CD4-positive, alpha-beta T cell (primary cell): ENCODE results near the gene RNF220. TPM values are rescaled to one million over a fixed set of nuclear protein-coding genes. Genes with fewer than 3 reads are reported as not detected.

Experiments
- ATAC-seq: fragments of 200-7000 bp; cut with Tn5 transposase; one replicate; pipeline ENCODE4 v1.10.0; 2022; ENCODE audit warnings: mild to moderate bottlenecking; ENCODE audit not compliant: poor library complexity
- CTCF ChIA-PET: fragments of 350-600 bp; sonication (Branson Sonifier 250); formaldehyde crosslinking; loops from one replicate; lab custom pipeline; 2021; ENCODE audit warnings: antibody characterized with exemption, inconsistent platforms; lab: Charles Lee
- POLR2A ChIA-PET: fragments of 350-600 bp; sonication (Branson Sonifier 250); formaldehyde crosslinking; loops from one replicate; lab custom pipeline; 2021; ENCODE audit warnings: antibody characterized with exemption, inconsistent platforms; lab: Charles Lee
- DNase-seq, 14 experiments: peaks; one replicate each; pipeline ENCODE4 v3.0.0-alpha.2; 2013 to 2020; ENCODE audit warnings: mixed read lengths in 2 of 14
- H3K27ac ChIP-seq, 2 donors: one replicate each; pipeline versions ENCODE4 v1.5.1 to v1.7.0; 2013; ENCODE audit warnings: low read length in 2 of 2, low read depth in 1 of 2, mild to moderate bottlenecking in 1 of 2
- H3K27me3 ChIP-seq, 2 experiments: 1 replicate in 1 of 2; 2 replicates in 1 of 2; pipeline versions ENCODE4 v1.6.1 to v1.7.0; 2013; ENCODE audit warnings: low read length in 2 of 2, control low read depth in 1 of 2, mild to moderate bottlenecking in 1 of 2, moderate library complexity in 1 of 2; ENCODE audit not compliant: insufficient read depth in 2 of 2, control insufficient read depth in 1 of 2
- H3K36me3 ChIP-seq: one replicate; pipeline ENCODE4 v1.6.1; 2013; ENCODE audit warnings: low read length, control low read depth; ENCODE audit not compliant: insufficient read depth
- H3K4me1 ChIP-seq: one replicate; pipeline ENCODE4 v1.6.1; 2013; ENCODE audit warnings: low read length, control low read depth; ENCODE audit not compliant: insufficient read depth
- H3K4me3 ChIP-seq: one replicate; pipeline ENCODE4 v1.5.1; 2013; ENCODE audit warnings: mild to moderate bottlenecking, low read length, moderate library complexity
- H3K9me3 ChIP-seq, 2 experiments: 1 replicate in 1 of 2; 2 replicates in 1 of 2; pipeline versions ENCODE4 v1.6.1 to v1.7.0; 2013; ENCODE audit warnings: low read length in 2 of 2, mild to moderate bottlenecking in 2 of 2, control low read depth in 1 of 2, moderate library complexity in 1 of 2; ENCODE audit not compliant: control insufficient read depth in 1 of 2, insufficient read depth in 1 of 2
- H3K27ac Mint-ChIP-seq: one replicate; pipeline ENCODE4 v1.8.0; 2020; ENCODE audit warnings: mixed read lengths
- H3K27me3 Mint-ChIP-seq: one replicate; pipeline ENCODE4 v1.8.0; 2021; ENCODE audit warnings: mixed read lengths
- H3K36me3 Mint-ChIP-seq: one replicate; pipeline ENCODE4 v1.8.0; 2021; ENCODE audit warnings: low read depth, mixed read lengths
- H3K4me1 Mint-ChIP-seq: one replicate; pipeline ENCODE4 v1.8.0; 2021; ENCODE audit warnings: low read depth, mixed read lengths
- H3K4me3 Mint-ChIP-seq: one replicate; pipeline ENCODE4 v1.8.0; 2020; ENCODE audit warnings: mild to moderate bottlenecking, mixed read lengths
- H3K9me3 Mint-ChIP-seq: one replicate; pipeline ENCODE4 v1.8.0; 2020; ENCODE audit warnings: mixed read lengths
- CTCF ChIP-seq: fragments of 200-600 bp; IDR thresholded peaks from one replicate; pipeline ENCODE4 v1.8.0; 2022; ENCODE audit warnings: antibody characterized with exemption, mild to moderate bottlenecking
- intact Hi-C, 2 experiments: fragments of 100-400 bp; cut with DNase I in 1 of 2; cut with micrococcal nuclease in 1 of 2; formaldehyde crosslinking; loops; one replicate each; pipeline versions ENCODE4 v1.15.1 to v1.9.0; 2023 to 2025; cut with DNase I, micrococcal nuclease
- total RNA-seq, 174 experiments: library from RNA in 2 of 174; stranded (reverse) in 2 of 174; gene quantifications; one replicate each; pipeline ENCODE4 v1.2.3 and lab custom pipeline; 2021 to 2026

Gene RNF220
- total RNA-seq, 2 experiments from 2014 or later: 76.0 to 77.9 TPM

GRCh38 chr1:44543786-44544185, 138.7 kb downstream of the RNF220 start:
- Mint-ChIP-seq H3K4me1 (no peaks in the 10 kb centered on the region), H3K4me3 (no peak overlapping the region), H3K9me3 (no peaks in the 10 kb centered on the region), H3K27me3 (peaks cover 25% of the 10 kb centered on the region), H3K36me3 (no peaks in the 10 kb centered on the region), H3K27ac (no peak overlapping the region)
- no peaks in the 10 kb centered on the region for H3K9me3 ChIP-seq
- no peaks in the 10 kb centered on the region for H3K36me3 ChIP-seq
- no peak overlapping the region for H3K4me3 ChIP-seq
- DNase-seq (no peak), ATAC-seq (no peak)
- ChIA-PET POLR2A (no interaction called here), CTCF (no interaction called here)
- H3K4me1 ChIP-seq: no peaks in the 10 kb centered on the region
- no peak overlapping the region for H3K27ac ChIP-seq
- peaks cover 6 to 14% of the 10 kb centered on the region in 2 experiments for H3K27me3 ChIP-seq
- intact Hi-C loops: no loop called here
- TF ChIP-seq CTCF: no peak

DNA sequence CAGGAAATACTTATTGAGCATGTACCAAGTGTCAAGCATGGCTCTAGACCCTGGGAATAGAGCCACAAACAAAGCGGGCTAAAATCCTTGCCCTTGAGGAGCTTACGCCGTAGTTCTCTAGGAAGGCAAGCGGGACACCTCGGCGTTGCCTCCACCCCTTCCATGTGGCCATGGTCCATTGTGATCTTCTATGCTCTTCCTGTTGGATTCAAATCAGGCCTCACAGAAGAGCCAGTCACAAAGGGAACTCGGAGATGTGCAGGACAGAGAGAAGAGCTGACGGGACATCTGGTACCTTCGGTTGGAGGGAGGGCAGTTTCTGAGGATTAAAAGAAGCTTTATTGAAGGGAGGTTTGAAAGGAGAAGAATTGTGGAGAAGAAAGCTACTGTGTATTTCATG, 139.9 kb downstream of the RNF220 start:
- ATAC-seq: no peak
- no peak for TF ChIP-seq CTCF

DNA sequence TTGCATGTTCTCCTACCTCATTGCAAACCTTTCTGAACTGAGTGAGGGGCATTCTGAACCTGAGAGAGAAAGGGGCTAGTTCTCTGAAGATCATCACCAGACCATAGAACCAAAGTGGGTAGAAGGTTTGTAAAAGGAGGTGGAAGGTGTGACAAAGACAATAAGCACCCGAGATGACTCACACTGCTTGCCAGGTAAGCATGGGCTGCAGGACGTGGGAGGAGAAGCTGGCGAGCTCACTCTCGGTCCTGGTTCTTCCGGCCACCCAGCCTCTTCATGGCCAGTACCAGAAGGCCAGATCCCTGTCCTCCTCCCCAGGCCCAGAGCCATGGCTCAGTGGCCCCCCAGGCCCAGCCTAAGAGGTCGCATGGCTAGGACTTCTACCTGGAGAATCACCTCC, 140.9 kb downstream of the RNF220 start:
- H3K27ac Mint-ChIP-seq: no peak overlapping the region
- no peaks in the 10 kb centered on the region for H3K9me3 ChIP-seq
- peaks cover 2 to 14% of the 10 kb centered on the region in 2 experiments for H3K27me3 ChIP-seq
- no peak overlapping the region for H3K27ac ChIP-seq
- H3K27me3 Mint-ChIP-seq: peaks cover 14% of the 10 kb centered on the region
- no peak overlapping the region for H3K4me3 Mint-ChIP-seq
- H3K4me3 ChIP-seq: no peak overlapping the region
- ATAC-seq (no peak), DNase-seq (no peak)
- no peaks in the 10 kb centered on the region for H3K4me1 Mint-ChIP-seq
- ChIA-PET CTCF (no interaction called here), POLR2A (no interaction called here)
- no peaks in the 10 kb centered on the region for H3K9me3 Mint-ChIP-seq
- intact Hi-C loops: no loop called here
- no peaks in the 10 kb centered on the region for H3K36me3 Mint-ChIP-seq
- H3K36me3 ChIP-seq: no peaks in the 10 kb centered on the region
- no peaks in the 10 kb centered on the region for H3K4me1 ChIP-seq
- no peak for TF ChIP-seq CTCF

More for the DNA sequence above, 139.9 kb downstream of the RNF220 start:
- no peak overlapping the region for H3K27ac ChIP-seq
- intact Hi-C loops: no loop called here
- H3K27me3 Mint-ChIP-seq: peaks cover 21% of the 10 kb centered on the region
- no peak overlapping the region for H3K4me3 ChIP-seq
- H3K4me3 Mint-ChIP-seq: no peak overlapping the region
- no peak for DNase-seq
- H3K9me3 ChIP-seq: no peaks in the 10 kb centered on the region
- ChIA-PET CTCF (no interaction called here), POLR2A (interaction anchor here (0.6 kb wide), 1 partner anchor 11 kb away, joined by 3 read pairs; no protein-coding TSS in a partner anchor)
- no peaks in the 10 kb centered on the region for H3K4me1 Mint-ChIP-seq
- no peaks in the 10 kb centered on the region for H3K36me3 ChIP-seq
- peaks cover 6 to 14% of the 10 kb centered on the region in 2 experiments for H3K27me3 ChIP-seq
- H3K36me3 Mint-ChIP-seq: no peaks in the 10 kb centered on the region
- H3K27ac Mint-ChIP-seq: no peak overlapping the region
- H3K9me3 Mint-ChIP-seq: no peaks in the 10 kb centered on the region
- H3K4me1 ChIP-seq: no peaks in the 10 kb centered on the region
